HG03457 (cell line): Measurements from ENCODE around the gene C11orf71.

ENCODE experiments used
- ATAC-seq: cut with Tn5 transposase; IDR thresholded peaks from one replicate; pipeline ENCODE4 v1.9.1; 2021; ENCODE audit warnings: moderate number of reproducible peaks; ENCODE audit not compliant: unreplicated experiment

Gene C11orf71

GRCh38 chr11:114400915-114401223 is 558 bp upstream of the C11orf71 start:
- ATAC-seq: no peak

DNA sequence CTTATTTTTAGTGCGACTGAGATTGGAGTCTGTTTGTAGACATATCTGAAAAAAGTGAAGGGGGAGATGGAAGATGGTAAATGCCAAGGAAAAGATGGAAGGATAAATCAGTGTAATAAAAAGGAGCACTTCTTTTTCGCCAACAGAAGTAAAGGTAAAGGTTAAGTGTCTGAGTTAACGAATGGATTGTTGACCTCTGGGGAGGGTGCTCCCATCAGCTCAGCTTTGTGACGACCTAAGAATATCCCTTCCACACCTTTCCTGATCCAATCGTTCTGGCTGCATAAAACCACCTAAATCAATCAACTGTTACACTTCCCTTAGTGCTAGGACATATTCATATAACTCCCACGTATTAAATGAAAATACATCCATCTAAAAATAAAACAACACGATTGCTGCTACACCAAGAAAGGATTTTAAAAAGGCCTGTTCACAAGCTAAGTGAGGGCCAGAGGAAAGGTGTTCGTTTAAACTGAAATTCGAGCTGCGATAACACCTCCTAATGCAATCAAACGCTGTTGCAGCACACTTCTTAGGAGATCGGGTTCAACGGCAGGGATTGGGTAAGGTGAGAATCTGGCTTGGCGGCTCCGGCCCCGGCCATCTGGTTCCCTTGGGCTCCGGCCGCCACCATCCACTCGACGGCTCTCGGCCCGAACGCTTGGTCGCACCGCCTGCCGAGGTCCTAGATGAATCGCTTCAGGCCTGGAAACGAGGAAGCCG is 658 bp downstream of the C11orf71 start:
- no peak for ATAC-seq

GRCh38 chr11:114398303-114398920 is 1.9 kb downstream of the C11orf71 start:
- no peak for ATAC-seq

- no peak for ATAC-seq
Measured at GRCh38 chr11:114397349-114397982, 2.8 kb downstream of the C11orf71 start.

- no peak for ATAC-seq
Measured at GRCh38 chr11:114396916-114397315, 3.4 kb downstream of the C11orf71 start.

- ATAC-seq: no peak
Measured at GRCh38 chr11:114395736-114396135, 4.6 kb downstream of the C11orf71 start.

DNA sequence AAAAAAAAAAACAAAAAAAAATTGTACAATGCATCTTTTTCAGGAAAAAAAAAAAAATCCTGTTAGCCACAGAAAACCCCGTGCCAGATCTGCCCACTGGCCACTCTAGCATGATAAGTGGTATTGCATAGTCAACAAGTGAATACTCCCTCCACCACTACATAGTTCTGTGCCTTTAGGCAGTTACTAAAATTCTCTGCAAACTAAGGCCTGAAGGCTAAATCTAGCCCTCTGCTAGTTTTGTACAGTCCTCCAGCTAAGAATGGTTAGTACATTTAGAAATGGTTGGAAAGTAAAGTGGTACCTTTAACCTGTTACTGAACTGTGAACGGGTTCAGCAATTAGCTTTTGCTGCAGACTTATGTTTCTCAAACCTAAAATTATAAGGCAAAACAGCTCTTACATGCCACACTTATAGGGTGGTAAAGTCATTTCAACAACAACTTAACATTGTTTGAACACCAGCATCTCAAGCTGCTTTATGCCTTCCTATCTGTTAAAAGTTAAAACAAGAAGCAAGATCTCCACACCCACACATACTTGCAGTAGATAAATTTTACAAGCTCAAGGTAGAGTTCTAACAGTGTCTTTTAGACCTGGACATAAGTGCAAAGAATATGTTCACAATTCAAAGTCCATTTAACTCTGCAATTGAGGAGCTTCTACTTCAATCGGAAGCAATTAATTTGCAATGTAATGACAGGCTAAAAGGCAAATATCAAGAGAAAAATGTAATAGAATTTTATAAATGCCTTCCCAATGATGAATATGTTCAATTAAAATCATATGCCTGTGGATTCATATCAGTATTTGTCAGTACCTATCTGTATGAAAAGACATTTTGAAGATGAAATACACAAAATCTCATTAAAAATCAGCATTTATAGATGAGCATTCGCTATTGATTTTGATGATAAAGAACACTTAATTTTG is 7.3 kb downstream of the C11orf71 start:
- no peak for ATAC-seq

- no peak for ATAC-seq
Measured at GRCh38 chr11:114386545-114386944, 13.8 kb downstream of the C11orf71 start.

DNA sequence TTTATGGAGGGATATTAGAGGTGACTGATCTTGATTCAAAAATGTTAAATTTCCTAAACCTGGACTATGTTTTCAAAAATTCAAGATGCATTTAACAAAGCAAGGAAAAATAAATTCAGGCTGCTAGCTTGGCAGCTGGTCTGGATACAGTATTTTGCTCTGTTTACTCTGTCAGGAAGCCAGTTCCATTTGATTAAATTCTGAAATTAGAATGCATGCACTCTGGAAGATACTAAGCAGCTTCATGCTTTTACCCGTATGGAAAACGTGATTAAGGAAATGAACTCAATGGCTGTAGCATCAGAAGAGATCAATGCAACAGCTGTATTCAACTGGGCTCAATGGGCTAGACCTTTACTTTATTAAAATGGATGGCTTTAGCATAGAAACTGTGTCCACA is 14.2 kb downstream of the C11orf71 start:
- ATAC-seq: no peak

- ATAC-seq: no peak
Measured at GRCh38 chr11:114384487-114384886, 15.8 kb downstream of the C11orf71 start.

GRCh38 chr11:114382509-114382908 is 17.8 kb downstream of the C11orf71 start:
- no peak for ATAC-seq

DNA sequence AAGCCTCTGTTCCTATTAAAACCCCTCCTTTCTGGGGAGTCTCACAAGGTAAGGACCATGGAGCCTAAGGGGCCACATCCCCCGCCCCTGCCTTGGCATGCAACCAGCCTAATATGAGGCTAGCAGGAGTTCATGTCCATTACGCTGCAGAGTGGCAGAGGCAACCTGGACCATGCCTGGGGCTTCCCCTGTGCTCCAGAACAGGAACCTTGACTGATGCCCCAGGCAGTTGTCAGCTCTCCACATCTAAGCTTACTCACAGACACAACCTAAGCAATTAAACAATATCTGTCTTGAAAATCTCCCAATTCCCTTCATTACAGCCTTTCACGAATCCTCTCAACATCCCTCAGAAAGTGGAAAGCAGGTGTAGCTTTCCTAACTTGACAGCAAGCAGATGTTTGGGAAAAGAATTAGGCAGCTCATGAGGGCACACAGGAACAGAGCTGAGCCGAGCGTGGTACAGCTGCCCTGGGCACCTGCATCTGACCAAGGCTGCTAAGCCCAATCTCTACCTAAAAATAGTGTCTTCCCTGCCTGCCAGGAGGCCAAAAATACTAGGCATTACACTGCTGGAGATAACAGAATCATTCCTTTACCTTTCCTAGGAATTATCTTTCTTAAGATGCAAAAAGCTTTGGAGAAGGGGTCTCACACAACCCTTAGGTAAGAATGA is 20.8 kb downstream of the C11orf71 start:
- no peak for ATAC-seq

DNA sequence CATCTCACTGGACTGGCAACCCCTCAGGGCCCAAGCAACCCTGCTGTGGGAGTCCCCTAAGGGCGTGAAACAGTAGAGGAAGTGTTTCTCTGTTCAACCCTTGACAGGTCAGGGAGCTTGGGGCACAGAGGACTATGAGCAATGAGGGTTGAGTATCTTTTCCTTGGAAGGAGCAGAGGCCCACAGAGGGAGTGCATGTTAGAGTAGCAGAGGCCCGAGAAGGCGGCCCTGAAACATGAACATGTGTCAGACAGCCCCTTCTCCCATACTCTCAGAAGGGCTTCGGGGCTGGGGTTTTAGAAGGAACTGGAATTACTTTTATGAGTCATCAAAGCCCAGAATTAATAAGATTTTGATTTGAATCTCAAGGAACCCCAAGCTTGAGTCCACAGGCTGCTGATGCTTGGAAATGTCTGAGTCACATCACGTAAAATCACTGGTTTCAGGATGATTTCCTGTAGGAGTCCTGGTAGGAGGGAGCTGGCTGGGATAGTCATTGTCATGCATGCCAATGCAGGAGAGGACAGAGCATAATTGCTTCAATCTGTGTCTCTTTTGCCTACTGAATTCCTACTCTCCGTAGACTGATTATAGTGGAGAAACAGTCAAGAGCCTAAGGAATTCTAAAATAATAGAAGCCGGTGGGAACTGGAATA is 22.6 kb downstream of the C11orf71 start:
- no peak for ATAC-seq

GRCh38 chr11:114375052-114375451 is 25.3 kb downstream of the C11orf71 start:
- ATAC-seq: no peak

- no peak for ATAC-seq
Measured at GRCh38 chr11:114368918-114369680, 31.2 kb downstream of the C11orf71 start.

DNA sequence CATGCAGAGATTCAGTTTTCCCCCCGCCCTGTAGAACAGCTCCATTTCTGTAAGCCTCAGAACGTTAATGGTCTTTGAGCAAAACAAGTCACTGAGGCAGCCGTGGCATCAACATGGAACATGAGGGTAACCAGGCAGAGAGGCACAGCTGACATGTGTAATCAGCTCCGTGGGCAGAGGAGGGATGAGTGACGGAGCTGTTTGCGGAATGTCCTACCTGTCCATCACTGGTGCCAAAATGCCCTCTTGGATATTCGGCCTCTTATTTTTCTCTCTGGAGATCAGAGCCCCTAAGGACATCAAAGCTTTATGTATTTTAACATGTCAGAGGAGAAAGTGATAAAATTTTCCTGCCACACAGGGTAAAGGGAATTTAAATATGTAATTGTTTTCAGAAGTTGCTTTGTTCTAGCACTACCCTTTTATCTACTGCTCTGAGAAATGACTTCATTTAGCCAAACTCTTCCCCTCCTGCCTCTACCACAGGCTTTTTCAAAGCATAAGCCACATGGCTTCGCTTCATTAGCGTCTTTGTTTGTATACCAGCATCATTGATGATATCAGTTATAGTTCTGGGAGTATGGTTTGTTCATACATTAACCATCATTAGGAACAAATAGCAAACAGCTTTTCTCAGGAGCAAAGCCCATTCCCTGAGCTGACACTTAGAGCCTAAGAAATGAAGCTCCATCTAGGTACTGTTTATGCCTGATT is 32.9 kb downstream of the C11orf71 start:
- ATAC-seq: no peak

DNA sequence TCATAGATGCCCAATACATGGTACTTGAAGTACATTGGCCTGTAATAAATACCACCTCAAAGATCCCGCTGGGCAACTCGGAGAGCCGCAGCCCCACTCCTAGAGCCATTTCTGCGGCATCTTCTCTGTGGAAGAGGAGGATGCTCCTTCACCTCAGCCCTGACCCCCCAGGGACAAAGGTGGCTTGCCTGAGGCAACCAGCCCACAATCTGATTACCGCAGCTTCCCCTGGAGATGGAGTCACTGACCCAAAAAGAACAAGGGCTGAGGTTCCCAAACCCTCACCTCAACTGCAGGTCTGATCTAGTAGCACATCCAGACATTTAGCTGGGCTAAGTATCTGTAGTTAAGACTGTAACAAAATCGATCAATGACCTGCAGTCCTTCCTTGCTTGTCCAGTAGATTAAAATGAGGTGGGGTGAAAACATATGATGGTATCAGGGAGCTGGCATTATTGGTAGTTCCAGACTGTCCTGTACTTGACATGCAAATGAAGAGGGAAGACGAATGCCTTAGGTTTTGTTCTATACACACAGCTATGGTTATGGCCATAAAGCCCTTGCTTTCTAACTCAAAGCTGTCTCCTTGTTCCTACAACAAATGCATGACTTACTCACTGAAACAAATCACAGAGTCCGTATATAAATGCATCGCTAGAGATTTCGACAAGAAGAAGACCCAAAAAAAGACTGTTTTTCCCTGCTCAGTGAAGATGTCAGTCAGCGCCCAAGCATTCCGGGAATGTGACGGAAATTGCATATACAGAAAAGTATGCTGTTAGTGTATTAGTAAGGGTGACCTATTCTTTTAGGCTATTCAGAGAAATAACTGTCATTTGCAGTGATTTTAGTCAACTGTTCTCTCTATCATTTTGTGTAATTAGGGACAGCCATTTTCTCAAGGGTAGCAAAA is 33.7 kb downstream of the C11orf71 start:
- no peak for ATAC-seq

DNA sequence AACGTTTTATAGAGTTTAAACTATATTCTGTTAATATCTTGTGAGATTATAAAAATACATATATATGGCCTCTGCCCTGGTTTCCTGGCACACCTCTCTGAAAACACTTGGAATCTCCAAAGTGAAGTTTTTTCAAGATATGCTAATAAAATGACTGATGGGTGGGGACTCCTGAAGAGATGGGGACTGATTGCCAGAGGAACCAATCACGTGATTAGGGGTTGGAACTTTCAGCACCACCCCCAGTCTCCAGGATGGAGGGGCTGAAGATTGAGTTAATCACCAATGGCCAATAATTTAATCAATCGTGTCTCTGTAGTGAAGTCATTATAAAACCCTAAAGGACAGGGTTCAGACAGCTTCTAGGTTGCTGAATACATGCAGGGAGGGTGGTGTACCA is 37.4 kb downstream of the C11orf71 start:
- no peak for ATAC-seq
